ENCODE results near the gene AKAP8L. TPM values are rescaled to one million over a fixed set of nuclear protein-coding genes. Genes with fewer than 3 reads are reported as not detected.
A peak's percentile ranks its signal among the peaks of the same experiment; 100 is the strongest.
"Not testable (repeated sequence)": the region's sequence is repeated elsewhere in the genome, so short reads cannot be mapped to it uniquely, and the experiment has no call there.

The AKAP8L gene
- total RNA-seq, 1 donor from 2014 or later, result 76.7 TPM

- intact Hi-C loops (cut with DNase I), result loop anchor here (10.0 kb wide), 1 partner anchor 198 kb away; no protein-coding TSS in a partner anchor
- ATAC-seq, result no peak
- no peak for DNase-seq (ENCODE audit: missing footprints)
Measured at GRCh38 chr19:15372470-15372869, 46.3 kb downstream of the AKAP8L start.

GRCh38 chr19:15371786-15372380 is 46.9 kb downstream of the AKAP8L start:
- no peak for DNase-seq (ENCODE audit: missing footprints)
- intact Hi-C loops (cut with DNase I), result loop anchor here (10.0 kb wide), 1 partner anchor 197 kb away; no protein-coding TSS in a partner anchor
- ATAC-seq, result no peak

GRCh38 chr19:15371119-15371518 is 47.7 kb downstream of the AKAP8L start:
- DNase-seq (ENCODE audit: missing footprints), result no peak
- intact Hi-C loops (cut with DNase I), result loop anchor here (10.0 kb wide), 1 partner anchor 196 kb away; no protein-coding TSS in a partner anchor
- no peak for ATAC-seq

GRCh38 chr19:15369594-15369891 is 49.2 kb downstream of the AKAP8L start:
- ATAC-seq (no peak), DNase-seq (ENCODE audit: missing footprints) (no peak)
- intact Hi-C loops (cut with DNase I), result no loop called here

GRCh38 chr19:15368798-15369593 is 49.8 kb downstream of the AKAP8L start:
- DNase-seq (ENCODE audit: missing footprints), result no peak
- no peak for ATAC-seq
- intact Hi-C loops (cut with DNase I), result no loop called here

GRCh38 chr19:15368051-15368632 is 50.6 kb downstream of the AKAP8L start:
- intact Hi-C loops (cut with DNase I), result no loop called here
- ATAC-seq, result no peak
- no peak for DNase-seq (ENCODE audit: missing footprints)

GRCh38 chr19:15367439-15367838 is 51.3 kb downstream of the AKAP8L start:
- DNase-seq (ENCODE audit: missing footprints) (no peak), ATAC-seq (peak; percentile 81)
- intact Hi-C loops (cut with DNase I), result no loop called here

- DNase-seq (ENCODE audit: missing footprints) (no peak), ATAC-seq (no peak)
- intact Hi-C loops (cut with DNase I), result no loop called here
Measured at GRCh38 chr19:15365264-15365663, 53.5 kb downstream of the AKAP8L start.

GRCh38 chr19:15363791-15364190 is 55.0 kb downstream of the AKAP8L start:
- ATAC-seq; DNase-seq (ENCODE audit: missing footprints); intact Hi-C loops (cut with DNase I): not testable (repeated sequence)

- intact Hi-C loops (cut with DNase I); ATAC-seq; DNase-seq (ENCODE audit: missing footprints): not testable (repeated sequence)
Measured at GRCh38 chr19:15363048-15363447, 55.7 kb downstream of the AKAP8L start.

- ATAC-seq; intact Hi-C loops (cut with DNase I); DNase-seq (ENCODE audit: missing footprints): not testable (repeated sequence)
Measured at GRCh38 chr19:15360015-15360414, 58.8 kb downstream of the AKAP8L start.

GRCh38 chr19:15358918-15359317 is 59.9 kb downstream of the AKAP8L start:
- DNase-seq (ENCODE audit: missing footprints) (no peak), ATAC-seq (no peak)
- intact Hi-C loops (cut with DNase I), result no loop called here

- ATAC-seq (no peak), DNase-seq (ENCODE audit: missing footprints) (no peak)
- intact Hi-C loops (cut with DNase I), result no loop called here
Measured at GRCh38 chr19:15357906-15358305, 60.9 kb downstream of the AKAP8L start.

GRCh38 chr19:15354566-15355296 is 64.1 kb downstream of the AKAP8L start:
- ATAC-seq, result peak; percentile 40
- intact Hi-C loops (cut with DNase I), result no loop called here
- no peak for DNase-seq (ENCODE audit: missing footprints)

GRCh38 chr19:15353908-15354307 is 64.9 kb downstream of the AKAP8L start:
- DNase-seq (ENCODE audit: missing footprints) (no peak), ATAC-seq (no peak)
- intact Hi-C loops (cut with DNase I), result no loop called here

- DNase-seq (ENCODE audit: missing footprints); ATAC-seq; intact Hi-C loops (cut with DNase I): not testable (repeated sequence)
Measured at GRCh38 chr19:15352535-15352934, 66.3 kb downstream of the AKAP8L start.

GRCh38 chr19:15341328-15341727 is 77.5 kb downstream of the AKAP8L start:
- DNase-seq (ENCODE audit: missing footprints); intact Hi-C loops (cut with DNase I); ATAC-seq: not testable (repeated sequence)

- intact Hi-C loops (cut with DNase I), result no loop called here
- no peak for ATAC-seq
Measured at GRCh38 chr19:15340086-15340485, 78.7 kb downstream of the AKAP8L start.

GRCh38 chr19:15337202-15337601 is 81.6 kb downstream of the AKAP8L start:
- ATAC-seq (no peak), DNase-seq (ENCODE audit: missing footprints) (no peak)
- intact Hi-C loops (cut with DNase I), result no loop called here

More at GRCh38 chr19:15340086-15340485, 78.7 kb downstream of the AKAP8L start:
- DNase-seq (ENCODE audit: missing footprints), result no peak

Measured in Right ventricle myocardium inferior (tissue), 1 donor.